Upper lobe of left lung (tissue), 4 donors: ENCODE results near the gene NR3C2.

Experiments used
- POLR2A ChIP-seq, 4 donors: fragments of 450-650 bp; IDR thresholded peaks; one replicate each; pipeline ENCODE4 v1.5.1; 2016 to 2017; ENCODE audit warnings: antibody characterized with exemption in 4 of 4, mild to moderate bottlenecking in 2 of 4
- POLR2AphosphoS5 ChIP-seq, 2 donors: sonication (generic); formaldehyde crosslinking; IDR thresholded peaks; one replicate each; pipeline ENCODE4 v1.5.1; 2017; ENCODE audit warnings: antibody characterized with exemption in 2 of 2
- TF ChIP-seq, protein P1 (sequence below), 6 experiments: fragments of 450-650 bp in 4 of 6; fragments of 200-600 bp in 2 of 6; sonication (generic) in 2 of 6; IDR thresholded peaks; one replicate each; pipeline ENCODE4 v1.5.1; 2016 to 2019; ENCODE audit warnings: antibody characterized with exemption in 6 of 6

- TF ChIP-seq POLR2A (IDR thresholded peaks at IDR 0.05) (no peak), POLR2AphosphoS5 (IDR thresholded peaks at IDR 0.05) (no peak)
- TF ChIP-seq, protein P1, sequence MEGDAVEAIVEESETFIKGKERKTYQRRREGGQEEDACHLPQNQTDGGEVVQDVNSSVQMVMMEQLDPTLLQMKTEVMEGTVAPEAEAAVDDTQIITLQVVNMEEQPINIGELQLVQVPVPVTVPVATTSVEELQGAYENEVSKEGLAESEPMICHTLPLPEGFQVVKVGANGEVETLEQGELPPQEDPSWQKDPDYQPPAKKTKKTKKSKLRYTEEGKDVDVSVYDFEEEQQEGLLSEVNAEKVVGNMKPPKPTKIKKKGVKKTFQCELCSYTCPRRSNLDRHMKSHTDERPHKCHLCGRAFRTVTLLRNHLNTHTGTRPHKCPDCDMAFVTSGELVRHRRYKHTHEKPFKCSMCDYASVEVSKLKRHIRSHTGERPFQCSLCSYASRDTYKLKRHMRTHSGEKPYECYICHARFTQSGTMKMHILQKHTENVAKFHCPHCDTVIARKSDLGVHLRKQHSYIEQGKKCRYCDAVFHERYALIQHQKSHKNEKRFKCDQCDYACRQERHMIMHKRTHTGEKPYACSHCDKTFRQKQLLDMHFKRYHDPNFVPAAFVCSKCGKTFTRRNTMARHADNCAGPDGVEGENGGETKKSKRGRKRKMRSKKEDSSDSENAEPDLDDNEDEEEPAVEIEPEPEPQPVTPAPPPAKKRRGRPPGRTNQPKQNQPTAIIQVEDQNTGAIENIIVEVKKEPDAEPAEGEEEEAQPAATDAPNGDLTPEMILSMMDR (IDR thresholded peaks at IDR 0.05), result no peak
These were observed 271.5 kb downstream of the NR3C2 start for GRCh38 chr4:148170408-148171365.
